Psoas muscle (tissue), 8 donors: ENCODE results near the gene SLC45A3. TPM values are rescaled to one million over a fixed set of nuclear protein-coding genes. Genes with fewer than 3 reads are reported as not detected.

ENCODE experiments used
- ATAC-seq, 4 donors: fragments of 200-7000 bp; cut with Tn5 transposase; one replicate each; pipeline ENCODE4 v1.9.1; 2020; ENCODE audit warnings: moderate library complexity in 3 of 4, mild to moderate bottlenecking in 2 of 4
- DNase-seq, 2 donors: peaks; one replicate each; pipeline ENCODE4 v3.0.0-alpha.2; 2020
- H3K27ac ChIP-seq: fragments of 200-600 bp; one replicate; pipeline ENCODE4 v1.8.0; 2022
- H3K27me3 ChIP-seq, 3 donors: fragments of 200-600 bp in 1 of 3; one replicate each; pipeline versions ENCODE4 v1.6.1 to v1.8.0; 2013 to 2022; ENCODE audit warnings: low read length in 2 of 3, mild to moderate bottlenecking in 2 of 3, moderate library complexity in 1 of 3; ENCODE audit not compliant: insufficient read depth in 3 of 3
- H3K36me3 ChIP-seq, 2 donors: fragments of 200-600 bp in 1 of 2; one replicate each; pipeline versions ENCODE4 v1.6.1 to v1.8.0; 2013 to 2022; ENCODE audit warnings: low read depth in 1 of 2, mild to moderate bottlenecking in 1 of 2, moderate library complexity in 1 of 2; ENCODE audit not compliant: insufficient read depth in 1 of 2
- H3K4me1 ChIP-seq: fragments of 200-600 bp; one replicate; pipeline ENCODE4 v1.8.0; 2022
- H3K4me3 ChIP-seq: fragments of 200-600 bp; one replicate; pipeline ENCODE4 v1.8.0; 2022; ENCODE audit warnings: mild to moderate bottlenecking
- H3K9me3 ChIP-seq: fragments of 200-600 bp; one replicate; pipeline ENCODE4 v1.8.0; 2022
- CTCF ChIP-seq: fragments of 200-600 bp; IDR thresholded peaks from one replicate; pipeline ENCODE4 v1.8.0; 2022; ENCODE audit warnings: antibody characterized with exemption
- WGBS, 3 donors: extraction: QIAGEN DNeasy Blood & Tissue Kit; methylation state at CpG; one replicate each; pipeline versions ENCODE4 v1.1.6 to v1.1.7; 2013; 5-methylcytosine and 5-hydroxymethylcytosine counted together
- intact Hi-C, 2 donors: fragments of 100-400 bp; cut with DNase I; formaldehyde crosslinking; loops; one replicate each; pipeline versions ENCODE4 v1.11.0 to v1.14.2; 2022
- polyA plus RNA-seq, 3 donors: library from polyadenylated mRNA; stranded (reverse); fragments of 200-250 nt; gene quantifications; one replicate each; pipeline ENCODE4 v1.2.3, GENCODE V29; 2013
- total RNA-seq, 4 donors: library from RNA; stranded (reverse); fragmentation: NEBNext Ultra II Directional in 2 of 4; extraction: Animal tissue kit (Norgen Biotek cat#: 25700) in 2 of 4; gene quantifications; one replicate each; pipeline versions ENCODE4 v1.2.1 to v1.2.4, GENCODE V29; 2021 to 2023
- donor health status: healthy with polysubstance abuse.
- donor health status: DM: no; HTN: no; CAD: no; lungs with moderate emphysema.
- donor health status: Bipolar disorder and iron deficiency.
- donor health status: healthy.
- donor health status: DM: yes; HTN: yes; CAD: no.
- donor health status: DM: no; HTN: no; CAD: no.
- donor health status: DM: no; HTN: no; CAD: no.
- donor health status: DM: yes; HTN: yes; CAD: no.

SLC45A3 gene
- total and polyA plus RNA-seq, 7 donors, result 0.15 to 2.7 (median 0.46) TPM

- no peak for TF ChIP-seq CTCF
- H3K36me3 ChIP-seq, result no peaks in the 10 kb centered on the region
- peak overlapping the region; percentile 80 for H3K4me3 ChIP-seq
- H3K27ac ChIP-seq, result peak overlapping the region; percentile 98
- DNase-seq (no peak), ATAC-seq (no peak)
- no peaks in the 10 kb centered on the region for H3K9me3 ChIP-seq
- intact Hi-C loops, result loop anchor here (5.0 kb wide), 1 partner anchor 40 kb away; no protein-coding TSS in a partner anchor
- no peaks in the 10 kb centered on the region for H3K27me3 ChIP-seq
- peaks cover 46% of the 10 kb centered on the region for H3K4me1 ChIP-seq
- WGBS, 3 donors, result 41 to 51% (median 50%) methylated on average over 3 of the region's 3 CpGs
These were observed 47.6 kb downstream of the SLC45A3 start for GRCh38 chr1:205632669-205633169.

DNA sequence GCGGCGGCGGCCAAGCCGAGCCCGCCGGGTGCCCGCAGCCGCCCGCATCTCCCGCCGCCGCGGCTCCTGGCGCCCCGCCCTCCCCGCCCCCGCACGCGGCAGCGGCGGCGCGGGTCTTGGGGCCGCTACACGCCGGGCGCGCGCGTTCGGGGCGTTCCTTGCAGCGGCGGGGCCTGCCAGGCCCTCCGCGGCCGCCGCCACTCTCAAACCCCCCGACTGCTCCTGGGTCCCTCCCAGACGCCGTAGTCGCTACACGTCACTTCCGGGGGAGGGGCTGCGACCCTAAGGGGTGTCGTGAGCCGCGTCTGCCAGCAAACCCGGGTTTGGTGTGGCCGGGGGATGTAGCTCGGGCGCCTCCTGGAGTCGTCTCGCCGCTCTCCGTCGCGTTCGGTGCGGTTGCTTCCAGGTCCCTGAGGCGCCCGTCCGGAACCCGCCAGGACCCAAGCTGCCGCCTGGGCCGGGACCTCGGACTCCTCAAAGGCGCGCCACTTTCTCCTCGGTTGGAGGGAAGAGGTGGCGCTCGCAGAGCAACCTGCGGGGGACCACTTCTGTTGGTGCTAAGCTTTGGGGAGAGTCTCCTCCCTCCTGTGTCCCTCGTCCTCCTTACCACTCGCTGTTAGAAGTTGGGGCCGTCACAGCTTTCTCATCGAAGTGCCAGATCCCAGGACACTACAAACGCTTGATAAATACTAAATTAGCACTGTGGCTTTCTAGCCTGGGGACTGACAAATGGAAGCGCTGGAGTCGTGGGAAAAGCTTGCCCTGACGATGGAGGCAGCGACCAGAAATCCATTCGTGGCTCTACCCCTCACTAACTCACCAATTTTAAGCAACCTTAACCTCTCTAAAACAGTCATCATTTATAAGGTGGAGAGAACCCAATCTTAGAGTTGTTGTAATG, 48.3 kb downstream of the SLC45A3 start, which contains the start of gene ELK4:
Gene ELK4, minus strand, starts transcription at position 244 of the 901 bp plus-strand sequence. CDS start 8,129 bp downstream, outside the sequence.
- H3K27ac ChIP-seq, result peak within 1 kb of the TSS; percentile 98
- TF ChIP-seq CTCF, result peak; percentile 65
- H3K36me3 ChIP-seq, result peaks cover 0 to under 1% of the 10 kb centered on the region in 2 donors
- H3K4me3 ChIP-seq, result peak within 1 kb of the TSS; percentile 80
- peaks cover 46% of the 10 kb centered on the region for H3K4me1 ChIP-seq
- no peaks in the 10 kb centered on the region for H3K27me3 ChIP-seq
- ATAC-seq (peak; percentile 96 to 98 (median 98)), DNase-seq (peak; percentile 99)
- no peaks in the 10 kb centered on the region for H3K9me3 ChIP-seq
- 0 to 1% (median 0%) methylated on average over 41 to 82 of the region's 83 CpGs for WGBS, 3 donors
- intact Hi-C loops, result loop anchor here (5.0 kb wide), 1 partner anchor 40 kb away; no protein-coding TSS in a partner anchor

DNA sequence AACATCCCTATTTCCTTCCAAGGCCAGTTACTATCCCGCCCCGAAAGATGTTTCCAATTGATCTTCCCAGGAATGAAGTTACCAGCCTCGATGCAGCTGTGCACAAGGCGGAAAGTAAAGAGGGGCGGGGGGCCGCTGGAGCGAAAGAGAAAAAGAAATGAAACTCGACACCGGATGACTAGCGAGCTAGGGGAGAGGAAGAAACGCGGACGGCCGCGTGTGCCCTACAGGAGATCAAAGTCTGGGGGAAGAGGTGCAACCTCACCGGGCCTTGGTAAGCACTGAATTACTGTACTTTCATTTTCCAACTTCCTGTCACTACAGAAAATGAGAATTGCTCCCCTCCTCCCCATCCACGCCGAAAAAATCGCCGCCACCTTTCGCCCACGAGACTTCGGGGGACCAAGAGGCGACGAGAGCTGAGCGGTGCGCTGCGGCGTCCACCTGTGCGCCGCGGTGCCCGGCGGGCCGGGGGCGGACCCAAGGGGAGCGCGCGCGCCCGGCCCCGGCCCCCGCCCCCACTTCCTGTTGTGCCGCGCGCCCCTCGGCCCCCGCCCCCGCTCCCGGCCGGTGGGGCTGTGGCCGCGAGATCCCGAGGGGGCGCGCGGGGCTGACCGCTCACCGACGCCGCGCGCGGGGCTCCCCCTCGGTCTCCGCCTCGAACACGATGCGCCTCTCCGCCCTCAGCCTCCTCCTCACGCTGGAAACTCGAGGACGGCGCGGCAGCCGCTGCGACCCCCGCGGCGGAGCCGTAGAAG, 49.1 kb downstream of the SLC45A3 start:
- peaks cover 42% of the 10 kb centered on the region for H3K4me1 ChIP-seq
- ATAC-seq, result peak; percentile 63 to 80 (median 75)
- intact Hi-C loops, result loop anchor here (5.0 kb wide), 1 partner anchor 39 kb away; no protein-coding TSS in a partner anchor
- H3K27me3 ChIP-seq, result no peaks in the 10 kb centered on the region
- H3K27ac ChIP-seq, result peak overlapping the region; percentile 98
- TF ChIP-seq CTCF, result no peak
- H3K36me3 ChIP-seq, result peaks cover 0 to 5% of the 10 kb centered on the region in 2 donors
- peak overlapping the region; percentile 80 for H3K4me3 ChIP-seq
- peak; percentile 70 to 77 for DNase-seq
- H3K9me3 ChIP-seq, result no peaks in the 10 kb centered on the region
- WGBS, 3 donors, result 0% methylated on average over 32 to 81 of the region's 81 CpGs

DNA sequence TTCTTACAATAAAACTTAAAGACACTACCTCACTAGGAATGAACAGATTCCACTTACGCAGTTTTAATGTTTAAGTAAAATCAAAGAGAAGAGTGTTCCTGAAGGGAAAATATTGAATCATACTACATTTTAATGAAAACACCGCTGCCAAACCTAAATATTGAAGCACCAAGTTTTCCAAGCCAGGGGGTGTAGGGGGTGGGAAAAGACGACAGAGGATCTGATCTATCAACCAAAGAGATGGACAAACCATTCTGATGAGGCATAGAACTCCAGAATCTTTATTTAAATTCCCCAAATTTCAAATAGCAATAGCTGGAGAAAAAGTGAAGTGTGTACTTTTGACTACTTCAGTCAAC, 49.7 kb downstream of the SLC45A3 start:
- H3K9me3 ChIP-seq, result no peaks in the 10 kb centered on the region
- H3K36me3 ChIP-seq, result peaks cover 0 to 5% of the 10 kb centered on the region in 2 donors
- DNase-seq (no peak), ATAC-seq (no peak)
- peaks cover 42% of the 10 kb centered on the region for H3K4me1 ChIP-seq
- peak overlapping the region; percentile 98 for H3K27ac ChIP-seq
- H3K4me3 ChIP-seq, result peak overlapping the region; percentile 80
- intact Hi-C loops, result loop anchor here (5.0 kb wide), 1 partner anchor 38 kb away; no protein-coding TSS in a partner anchor
- no peak for TF ChIP-seq CTCF
- no peaks in the 10 kb centered on the region for H3K27me3 ChIP-seq
- WGBS, 3 donors, result 19 to 22% (median 20%) methylated on average over 3 of the region's 3 CpGs
